Suprapubic skin (tissue), 4 donors: ENCODE results near the gene TBCA. TPM values are rescaled to one million over a fixed set of nuclear protein-coding genes. Genes with fewer than 3 reads are reported as not detected.
A peak's percentile ranks its signal among the peaks of the same experiment; 100 is the strongest.

Experiments used
- DNase-seq, 2 donors: peaks; one replicate each; pipeline ENCODE4 v3.0.0-alpha.2; 2019; ENCODE audit warnings: low spot score in 2 of 2
- H3K27ac ChIP-seq: fragments of 200-600 bp; sonication (generic); one replicate; pipeline ENCODE4 v1.5.1; 2019
- H3K27me3 ChIP-seq: fragments of 200-600 bp; sonication (generic); one replicate; pipeline ENCODE4 v1.5.1; 2019
- H3K36me3 ChIP-seq: fragments of 200-600 bp; sonication (generic); one replicate; pipeline ENCODE4 v1.5.1; 2019
- H3K4me1 ChIP-seq: fragments of 200-600 bp; sonication (generic); one replicate; pipeline ENCODE4 v1.5.1; 2019
- H3K4me3 ChIP-seq: fragments of 200-600 bp; sonication (generic); one replicate; pipeline ENCODE4 v1.5.1; 2019; ENCODE audit warnings: mild to moderate bottlenecking
- H3K9me3 ChIP-seq: fragments of 200-600 bp; sonication (generic); one replicate; pipeline ENCODE4 v1.5.1; 2019
- EP300 ChIP-seq: sonication (generic); formaldehyde crosslinking; IDR thresholded peaks from one replicate; pipeline ENCODE4 v1.6.1; 2017; ENCODE audit warnings: antibody characterized with exemption
- POLR2A ChIP-seq, 2 donors: fragments of 450-650 bp; IDR thresholded peaks; one replicate each; pipeline ENCODE4 v1.6.1; 2017; ENCODE audit warnings: antibody characterized with exemption in 2 of 2, mild to moderate bottlenecking in 2 of 2, moderate library complexity in 2 of 2
- POLR2AphosphoS5 ChIP-seq, 3 donors: sonication (generic); formaldehyde crosslinking; IDR thresholded peaks; one replicate each; pipeline ENCODE4 v1.6.1; 2017; ENCODE audit warnings: antibody characterized with exemption in 3 of 3
- WGBS: methylation state at CpG from one replicate; pipeline ENCODE4 v1.1.5; 2018; 5-methylcytosine and 5-hydroxymethylcytosine counted together
- total RNA-seq, 4 donors: library from RNA; depleted of rRNA; stranded (reverse); fragments of >200 nt; gene quantifications; one replicate each; pipeline ENCODE4 v1.1.0, GENCODE V29; 2016
- TF ChIP-seq, protein P1 (sequence below), 2 donors: fragments of 200-600 bp in 1 of 2; fragments of 450-650 bp in 1 of 2; sonication (generic) in 1 of 2; IDR thresholded peaks; one replicate each; pipeline ENCODE4 v1.5.1; 2016 to 2019; ENCODE audit warnings: antibody characterized with exemption in 2 of 2, mild to moderate bottlenecking in 1 of 2, moderate library complexity in 1 of 2

TBCA gene
- total RNA-seq, 4 donors from 2014 or later: 74.7 to 120 (median 94.5) TPM

DNA sequence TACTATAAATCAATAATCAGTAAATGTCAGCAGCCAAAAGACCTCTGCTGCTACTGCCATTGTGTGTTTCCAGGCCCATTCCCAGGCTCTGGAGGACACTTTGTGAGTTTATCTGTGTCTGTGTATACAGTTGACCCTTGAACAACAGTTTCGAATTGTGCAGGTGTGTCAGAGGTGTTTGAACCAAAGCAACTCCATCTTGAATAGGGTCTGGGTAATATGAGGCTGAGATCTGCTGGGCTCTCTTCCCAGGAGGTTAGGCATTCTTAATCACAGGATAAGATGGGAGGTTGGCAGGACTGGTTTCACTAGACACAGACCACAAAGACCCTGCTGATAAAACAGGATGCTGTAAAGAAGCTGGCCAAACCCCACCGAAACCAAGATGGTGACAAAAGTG lies 2.3 kb upstream of the TBCA start:
- WGBS: 97% methylated on average over 2 of the region's 2 CpGs
- H3K27ac ChIP-seq: no peak overlapping the region
- no peaks in the 10 kb centered on the region for H3K36me3 ChIP-seq
- no peaks in the 10 kb centered on the region for H3K27me3 ChIP-seq
- no peaks in the 10 kb centered on the region for H3K9me3 ChIP-seq
- peaks cover 26% of the 10 kb centered on the region for H3K4me1 ChIP-seq
- DNase-seq: no peak
- TF ChIP-seq, protein P1, sequence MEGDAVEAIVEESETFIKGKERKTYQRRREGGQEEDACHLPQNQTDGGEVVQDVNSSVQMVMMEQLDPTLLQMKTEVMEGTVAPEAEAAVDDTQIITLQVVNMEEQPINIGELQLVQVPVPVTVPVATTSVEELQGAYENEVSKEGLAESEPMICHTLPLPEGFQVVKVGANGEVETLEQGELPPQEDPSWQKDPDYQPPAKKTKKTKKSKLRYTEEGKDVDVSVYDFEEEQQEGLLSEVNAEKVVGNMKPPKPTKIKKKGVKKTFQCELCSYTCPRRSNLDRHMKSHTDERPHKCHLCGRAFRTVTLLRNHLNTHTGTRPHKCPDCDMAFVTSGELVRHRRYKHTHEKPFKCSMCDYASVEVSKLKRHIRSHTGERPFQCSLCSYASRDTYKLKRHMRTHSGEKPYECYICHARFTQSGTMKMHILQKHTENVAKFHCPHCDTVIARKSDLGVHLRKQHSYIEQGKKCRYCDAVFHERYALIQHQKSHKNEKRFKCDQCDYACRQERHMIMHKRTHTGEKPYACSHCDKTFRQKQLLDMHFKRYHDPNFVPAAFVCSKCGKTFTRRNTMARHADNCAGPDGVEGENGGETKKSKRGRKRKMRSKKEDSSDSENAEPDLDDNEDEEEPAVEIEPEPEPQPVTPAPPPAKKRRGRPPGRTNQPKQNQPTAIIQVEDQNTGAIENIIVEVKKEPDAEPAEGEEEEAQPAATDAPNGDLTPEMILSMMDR (IDR thresholded peaks at IDR 0.05): no peak
- TF ChIP-seq POLR2A (IDR thresholded peaks at IDR 0.05) (no peak), POLR2AphosphoS5 (IDR thresholded peaks at IDR 0.05) (no peak), EP300 (no peak)
- no peak overlapping the region for H3K4me3 ChIP-seq

DNA sequence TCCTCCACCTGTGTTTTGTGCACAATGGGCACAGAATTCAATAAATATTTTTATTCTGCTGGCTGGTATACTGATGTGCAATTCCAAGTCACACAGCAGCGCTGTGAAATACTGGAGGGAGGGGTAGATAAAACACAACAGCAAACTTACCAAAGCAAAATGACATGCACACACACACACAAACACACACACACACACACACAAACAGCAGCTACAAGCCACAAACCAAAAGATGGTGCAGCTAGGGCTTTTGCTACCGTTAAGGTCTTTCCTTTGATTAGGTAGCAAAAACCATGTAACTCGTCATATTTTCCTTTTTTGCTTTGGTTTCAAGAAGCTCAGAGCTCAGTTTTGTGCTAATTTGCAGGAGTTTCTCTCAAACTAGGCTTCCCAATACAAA lies 1.8 kb upstream of the TBCA start:
- Histone ChIP-seq H3K27ac (no peak overlapping the region), H3K9me3 (no peaks in the 10 kb centered on the region), H3K27me3 (no peaks in the 10 kb centered on the region), H3K4me3 (no peak overlapping the region), H3K4me1 (peaks cover 31% of the 10 kb centered on the region), H3K36me3 (no peaks in the 10 kb centered on the region)
- TF ChIP-seq EP300 (no peak), POLR2A (IDR thresholded peaks at IDR 0.05) (no peak), POLR2AphosphoS5 (IDR thresholded peaks at IDR 0.05) (no peak)
- TF ChIP-seq, protein P1 (IDR thresholded peaks at IDR 0.05): no peak
- no peak for DNase-seq
- 80% methylated on average over 3 of the region's 3 CpGs for WGBS

DNA sequence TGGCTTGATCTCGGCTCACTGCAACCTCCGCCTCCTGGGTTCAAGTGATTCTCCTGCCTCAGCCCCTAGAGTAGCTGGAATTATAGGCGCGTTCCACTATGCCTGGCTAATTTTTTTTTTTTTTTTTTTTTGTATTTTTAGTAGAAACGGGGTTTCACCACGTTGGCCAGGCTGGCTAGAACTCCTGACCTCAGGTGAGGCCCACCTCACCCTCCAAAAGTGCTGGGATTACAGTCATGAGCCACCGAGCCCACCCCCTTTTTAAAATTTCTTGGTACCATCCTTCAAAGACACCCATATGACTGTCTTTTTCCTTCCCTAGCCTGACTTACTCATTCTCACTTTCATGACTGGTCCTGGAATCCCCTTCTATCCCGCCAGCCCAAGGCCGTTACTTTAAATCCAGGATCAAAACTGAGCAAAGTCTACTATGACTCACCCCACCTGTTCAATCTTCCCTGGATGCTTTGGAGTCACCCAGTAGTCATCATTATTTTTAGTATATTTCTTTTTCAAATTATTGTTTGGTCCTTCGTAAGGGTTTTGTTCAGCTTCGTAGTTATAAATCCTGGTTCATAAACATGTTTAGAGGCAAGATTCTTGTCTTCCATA lies 1.2 kb upstream of the TBCA start:
- peaks cover 33% of the 10 kb centered on the region for H3K4me1 ChIP-seq
- H3K27me3 ChIP-seq: no peaks in the 10 kb centered on the region
- WGBS: 91% methylated on average over 10 of the region's 11 CpGs
- no peak overlapping the region for H3K27ac ChIP-seq
- H3K9me3 ChIP-seq: no peaks in the 10 kb centered on the region
- H3K36me3 ChIP-seq: no peaks in the 10 kb centered on the region
- TF ChIP-seq EP300 (no peak), POLR2AphosphoS5 (IDR thresholded peaks at IDR 0.05) (no peak), POLR2A (IDR thresholded peaks at IDR 0.05) (no peak)
- TF ChIP-seq, protein P1 (IDR thresholded peaks at IDR 0.05): no peak
- no peak for DNase-seq
- no peak overlapping the region for H3K4me3 ChIP-seq

DNA sequence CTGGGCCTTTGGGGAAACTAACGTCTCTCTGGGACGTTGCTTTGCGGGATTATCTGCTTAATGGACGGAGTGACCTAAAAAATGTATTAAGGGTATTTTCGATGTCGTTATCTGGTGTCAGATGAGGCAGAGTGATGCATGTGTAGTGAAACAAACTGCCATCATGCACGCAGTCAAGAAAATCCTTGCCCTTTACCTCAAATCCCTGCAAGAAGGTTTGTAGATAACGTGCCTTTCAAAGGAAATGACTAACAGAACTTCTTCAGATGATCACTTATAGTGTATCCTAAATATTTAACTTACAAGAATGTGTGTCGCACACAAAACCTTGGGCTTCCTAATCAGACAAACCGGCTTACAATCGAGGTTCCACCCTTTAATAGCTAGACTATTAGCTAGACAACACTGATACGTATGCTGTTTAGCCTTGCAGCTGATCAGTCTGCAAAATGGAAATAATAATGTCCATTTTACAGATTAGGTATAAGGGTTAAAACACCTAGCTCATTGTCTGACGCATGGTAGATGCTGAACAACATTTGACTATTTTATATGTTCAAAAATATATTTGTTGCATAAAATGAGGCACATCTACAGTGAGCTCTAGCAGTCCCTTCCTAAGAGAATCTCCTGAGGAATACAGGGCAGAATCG lies 541 bp upstream of the TBCA start:
- H3K4me3 ChIP-seq: peak overlapping the region; percentile 69
- peak overlapping the region; percentile 96 for H3K27ac ChIP-seq
- DNase-seq: no peak
- no peak for TF ChIP-seq POLR2AphosphoS5 (IDR thresholded peaks at IDR 0.05)
- TF ChIP-seq EP300: peak; percentile 14
- WGBS: 21% methylated on average over 14 of the region's 14 CpGs
- H3K9me3 ChIP-seq: no peaks in the 10 kb centered on the region
- H3K27me3 ChIP-seq: no peaks in the 10 kb centered on the region
- H3K36me3 ChIP-seq: no peaks in the 10 kb centered on the region
- H3K4me1 ChIP-seq: peaks cover 33% of the 10 kb centered on the region

DNA sequence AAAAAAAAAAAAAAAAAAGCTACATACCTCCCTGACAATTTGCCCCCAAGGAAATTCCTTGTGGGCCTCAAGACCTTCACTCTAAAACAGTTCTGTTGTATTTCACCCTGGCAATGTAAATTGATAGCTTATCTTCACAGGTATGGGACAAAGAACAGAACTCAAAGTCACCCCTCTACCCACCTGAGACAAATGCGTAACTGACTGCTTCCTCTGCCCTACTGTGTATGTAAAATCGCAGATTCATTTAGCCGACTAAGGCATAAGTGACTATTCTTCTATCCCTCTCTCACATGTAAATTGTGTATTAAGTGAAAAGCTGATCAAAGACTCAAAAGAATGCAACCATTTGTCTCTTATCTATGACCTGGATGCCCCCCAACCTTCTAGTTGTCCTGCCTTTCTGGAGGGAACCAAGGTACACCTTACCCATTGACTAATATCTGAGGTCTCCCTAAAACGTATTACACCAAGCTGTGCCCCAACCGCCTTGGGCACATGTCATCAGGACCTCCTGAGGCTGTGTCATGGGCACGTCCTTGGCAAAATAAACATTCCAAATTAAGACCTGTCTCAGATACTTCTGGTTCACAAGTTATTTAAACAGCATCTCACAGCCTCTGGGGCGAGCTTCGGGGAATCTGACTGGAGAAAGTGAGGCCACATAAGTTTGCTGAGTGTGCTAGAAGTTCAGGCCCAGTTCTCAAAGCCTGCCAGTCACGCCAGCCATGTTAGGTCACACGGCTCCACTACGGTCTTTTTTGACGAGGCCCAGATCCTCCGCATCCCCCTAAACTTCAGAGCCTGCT lies 954 bp downstream of the TBCA start:
- H3K27me3 ChIP-seq: no peaks in the 10 kb centered on the region
- no peaks in the 10 kb centered on the region for H3K9me3 ChIP-seq
- H3K4me1 ChIP-seq: peaks cover 38% of the 10 kb centered on the region
- no peak for DNase-seq
- peak overlapping the region; percentile 69 for H3K4me3 ChIP-seq
- TF ChIP-seq, protein P1 (IDR thresholded peaks at IDR 0.05): no peak
- TF ChIP-seq POLR2A (IDR thresholded peaks at IDR 0.05) (no peak), POLR2AphosphoS5 (IDR thresholded peaks at IDR 0.05) (no peak), EP300 (no peak)
- peaks cover 3% of the 10 kb centered on the region for H3K36me3 ChIP-seq
- H3K27ac ChIP-seq: peak overlapping the region; percentile 96
- WGBS: 8% methylated on average over 13 of the region's 13 CpGs
